Measurements from ENCODE around the gene TP73.
"Not testable (repeated sequence)": the region's sequence is repeated elsewhere in the genome, so short reads cannot be mapped to it uniquely, and the experiment has no call there.

TP73 gene

GRCh38 chr1:3746389-3746829, 94.1 kb downstream of the TP73 start:
- DNase-seq, result no peak

GRCh38 chr1:3746830-3747521, 94.7 kb downstream of the TP73 start:
- DNase-seq, result peak; percentile 50

DNA sequence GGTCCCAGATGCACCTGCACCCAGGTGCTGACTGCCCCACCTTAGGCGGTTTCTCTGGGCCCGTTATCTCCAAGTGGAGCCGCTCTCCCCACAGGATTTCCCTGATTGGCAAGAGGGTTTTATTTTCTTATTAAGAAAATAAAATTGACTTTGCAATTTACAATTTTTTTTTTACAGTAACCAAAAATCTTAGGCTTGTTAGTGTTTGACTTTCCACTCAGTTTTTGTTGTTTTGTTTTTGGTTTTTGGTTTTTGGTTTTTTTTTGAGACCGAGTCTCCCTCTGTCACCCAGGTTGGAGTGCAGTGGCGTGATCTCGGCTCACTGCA, 95.2 kb downstream of the TP73 start:
- no peak for DNase-seq

DNA sequence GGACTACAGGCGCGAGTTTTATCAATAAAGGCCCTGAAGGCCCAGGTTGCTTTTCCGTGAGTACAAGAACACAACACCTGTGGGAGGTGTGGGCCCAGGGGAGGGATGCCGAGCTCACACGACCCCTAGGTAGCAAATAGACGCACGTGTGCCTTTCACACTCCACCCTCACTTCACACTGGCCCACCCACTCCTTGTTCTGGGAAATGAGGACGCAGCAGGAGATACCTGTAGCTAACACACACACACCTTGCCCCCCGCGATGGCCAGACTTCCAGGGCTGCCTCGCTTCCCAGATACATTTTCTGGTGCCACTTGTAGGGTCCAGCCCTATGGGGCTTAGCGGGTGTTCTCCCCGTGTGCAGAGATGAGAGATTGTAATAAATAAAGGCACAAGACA, 95.6 kb downstream of the TP73 start:
- DNase-seq, result no peak

- not testable (repeated sequence) for DNase-seq
Measured at GRCh38 chr1:3748316-3748900, 96.1 kb downstream of the TP73 start.

DNA sequence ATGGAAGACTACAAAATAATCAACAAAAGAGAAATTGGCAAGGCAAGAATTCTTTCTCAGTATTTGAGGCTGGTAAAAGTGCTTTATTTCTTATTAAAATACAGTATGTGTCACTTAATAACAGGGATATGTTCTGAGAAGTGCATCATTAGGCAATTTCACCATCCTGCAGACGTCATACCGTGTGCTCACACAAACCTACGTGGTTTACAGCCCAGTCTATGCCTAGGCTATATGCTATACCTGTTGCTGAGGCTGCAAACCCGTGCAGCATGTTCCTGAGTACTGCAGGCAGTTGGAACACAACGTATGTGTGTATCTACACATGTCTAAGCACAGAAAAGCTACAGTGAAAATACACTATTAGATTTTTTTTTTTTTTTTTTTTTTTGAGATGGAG, 97.2 kb downstream of the TP73 start:
- DNase-seq, result no peak

- DNase-seq, result no peak
Measured at GRCh38 chr1:3750741-3751140, 98.4 kb downstream of the TP73 start.

DNA sequence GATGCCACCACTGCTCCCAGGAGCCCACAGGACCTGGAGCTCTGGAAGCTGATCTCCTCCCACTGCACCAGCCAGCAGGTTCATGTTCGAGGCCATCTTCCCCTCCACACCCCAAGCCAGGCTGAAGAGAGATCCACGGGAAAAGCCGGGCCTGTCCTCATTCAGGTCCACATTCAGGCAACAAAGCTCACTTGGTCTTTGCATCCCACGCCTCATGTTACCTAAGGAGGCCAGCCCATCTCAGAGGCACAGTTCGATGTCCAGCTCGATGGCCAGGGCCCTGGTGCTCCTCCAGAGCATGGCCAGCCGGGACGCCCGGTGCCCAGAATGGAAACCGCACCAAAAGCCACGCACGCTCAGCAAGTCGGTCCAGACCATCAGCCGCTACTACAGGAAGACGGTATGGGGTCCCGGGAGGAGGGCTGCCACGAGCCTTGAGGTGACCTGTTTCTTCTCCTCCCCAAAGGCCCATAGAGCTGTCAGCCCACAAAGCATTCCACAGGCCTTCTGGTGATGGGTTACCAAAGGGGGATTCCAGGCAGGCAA, 100.2 kb downstream of the TP73 start, which contains the start of gene CCDC27:
Gene CCDC27, plus strand, starts transcription at position 51 of the 546 bp plus-strand sequence. Its CDS starts 32 bp downstream, at position 83.
- no peak for DNase-seq

- no peak for DNase-seq
Measured at GRCh38 chr1:3753656-3754454, 101.5 kb downstream of the TP73 start.

GRCh38 chr1:3756394-3756793, 104.1 kb downstream of the TP73 start:
- DNase-seq, result no peak

- no peak for DNase-seq
Measured at GRCh38 chr1:3759164-3759563, 106.8 kb downstream of the TP73 start.

DNA sequence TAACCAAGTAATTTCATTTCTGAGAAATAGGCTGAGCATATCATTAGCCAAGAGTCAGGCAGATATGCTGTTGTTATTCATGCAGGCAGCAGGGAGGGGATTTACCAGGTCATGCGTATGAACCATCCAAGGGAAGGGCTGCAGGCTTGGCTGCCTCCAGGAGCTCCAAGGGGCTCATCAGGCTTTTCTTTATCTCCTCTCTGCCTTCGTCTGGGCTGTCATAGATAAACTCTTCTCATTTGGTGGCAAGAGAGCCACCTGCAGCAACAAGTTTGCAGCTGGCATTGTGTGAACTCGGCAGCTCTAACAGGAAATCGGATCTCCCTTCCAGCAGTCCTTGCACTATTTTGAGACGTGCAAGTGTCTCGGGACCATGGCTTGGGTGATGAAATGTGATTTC, 107.5 kb downstream of the TP73 start:
- no peak for DNase-seq

GRCh38 chr1:3761296-3762010, 109.1 kb downstream of the TP73 start:
- DNase-seq, result no peak

DNA sequence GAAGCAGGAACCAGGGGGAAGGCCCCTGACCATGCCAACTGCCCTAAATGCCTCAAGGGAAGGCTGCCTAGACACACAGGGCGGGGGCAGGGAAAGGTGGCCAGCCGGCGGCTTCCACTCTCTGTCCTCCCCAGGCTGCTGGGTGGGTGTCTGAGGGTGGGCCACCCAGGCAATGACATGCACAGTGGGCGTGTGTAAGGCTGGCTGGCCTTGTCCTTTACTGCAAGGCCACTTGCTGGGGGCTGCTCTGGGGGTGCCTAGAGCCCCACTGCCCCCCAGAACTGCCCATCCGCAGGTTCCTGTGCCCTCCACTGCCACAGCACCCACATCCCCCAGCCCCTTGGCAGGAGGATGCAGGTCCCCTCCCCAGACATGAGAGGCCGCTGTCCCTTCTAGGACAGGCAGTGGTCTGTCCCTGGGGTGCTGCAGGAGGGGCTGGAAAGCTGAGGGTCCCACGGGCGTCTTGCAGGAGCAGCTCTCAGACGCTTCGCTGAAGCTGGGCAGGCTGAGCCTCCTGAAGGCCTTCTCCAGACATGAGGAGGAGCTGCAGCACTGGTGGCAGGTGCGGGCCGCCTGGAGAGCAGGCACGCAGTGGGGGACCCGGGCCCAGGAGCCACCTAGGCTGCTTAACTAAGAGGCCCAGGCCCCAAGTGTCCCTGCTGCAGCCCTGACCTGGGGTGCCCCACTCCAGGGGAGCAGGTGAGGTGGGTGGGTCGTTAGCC, 110.0 kb downstream of the TP73 start:
- DNase-seq, result no peak

- DNase-seq, result no peak
Measured at GRCh38 chr1:3762873-3763228, 110.5 kb downstream of the TP73 start.

GRCh38 chr1:3763351-3764125, 111.2 kb downstream of the TP73 start:
- DNase-seq, result no peak

GRCh38 chr1:3767328-3767925, 115.1 kb downstream of the TP73 start:
- no peak for DNase-seq

- no peak for DNase-seq
Measured at GRCh38 chr1:3768811-3769390, 116.6 kb downstream of the TP73 start.

GRCh38 chr1:3770047-3770765, 117.9 kb downstream of the TP73 start:
- DNase-seq, result no peak

Data from GOT3 (cell line).